Measurements from ENCODE around the gene EDNRB. TPM values are rescaled to one million over a fixed set of nuclear protein-coding genes. Genes with fewer than 3 reads are reported as not detected.

The EDNRB gene
- total RNA-seq, 1 experiment from 2014 or later = 0.22 TPM

- BruUV-seq (replicated peaks) = no TSS peak
- Histone ChIP-seq H3K79me2 (ENCODE audit: insufficient read depth, low read length) (no peaks in the 10 kb centered on the region), H3K27me3 (ENCODE audit: insufficient read depth, low read length) (no peaks in the 10 kb centered on the region), H3K4me2 (ENCODE audit: low read length) (no peak overlapping the region), H3K9me2 (ENCODE audit: insufficient read depth) (no peaks in the 10 kb centered on the region), H3K27ac (ENCODE audit: low read depth, low read length) (no peak overlapping the region), H3K4me1 (ENCODE audit: control insufficient read depth in 1 of 2, insufficient read depth in 2 of 2, low read length in 2 of 2) (no peaks in the 10 kb centered on the region), H2AFZ (ENCODE audit: low read depth, low read length, poor library complexity, severe bottlenecking) (no peak overlapping the region), H3K9me3 (ENCODE audit: control insufficient read depth in 1 of 2, insufficient read depth in 1 of 2, low read depth in 1 of 2, low read length in 2 of 2) (no peaks in the 10 kb centered on the region; a peak in 1 of 4 replicates), H3K4me3 (replicated peaks in 1 of 2; ENCODE audit: low read depth in 1 of 2, low read length in 2 of 2) (no peak overlapping the region), H3K9ac (ENCODE audit: low read length) (no peak overlapping the region), H4K20me1 (ENCODE audit: insufficient read depth) (no peaks in the 10 kb centered on the region), H3K36me3 (ENCODE audit: control insufficient read depth in 1 of 2, insufficient read depth in 2 of 2, low read length in 2 of 2) (no peaks in the 10 kb centered on the region)
- RAD21 ChIA-PET (ENCODE audit: low non-redundant PET in 1 of 2, low total read pairs in 2 of 2, uncharacterized antibody in 2 of 2, unreplicated experiment in 2 of 2) = no interaction called here
- no peak for ATAC-seq
- POLR2A ChIA-PET = no interaction called here
- CTCF ChIA-PET = no interaction called here
- no peak for DNase-seq (ENCODE audit: low read depth, low spot score)
- intact Hi-C loops (cut with micrococcal nuclease) = no loop called here
- no peak for TF ChIP-seq ZFX (IDR thresholded peaks at IDR 0.05)
- no peak for TF ChIP-seq ZNF274 (IDR thresholded peaks at IDR 0.05; ENCODE audit: low read depth, low read length)
- no peak for TF ChIP-seq EGR1 (IDR thresholded peaks at IDR 0.05; ENCODE audit: low read depth)
- TF ChIP-seq CTCF (IDR thresholded peaks at IDR 0.05 in 2 of 3, conservative IDR thresholded peaks at IDR 0.05 in 1 of 3; ENCODE audit: borderline replicate concordance in 1 of 3, insufficient read depth in 1 of 3, low read depth in 2 of 3, low read length in 2 of 3) = no peak
Observed at GRCh38 chr13:77868717-77869116, 49.9 kb downstream of the EDNRB start.

GRCh38 chr13:77866971-77867370, 51.7 kb downstream of the EDNRB start:
- ChIA-PET CTCF (no interaction called here), POLR2A (no interaction called here), RAD21 (ENCODE audit: low non-redundant PET in 1 of 2, low total read pairs in 2 of 2, uncharacterized antibody in 2 of 2, unreplicated experiment in 2 of 2) (no interaction called here)
- H3K36me3 ChIP-seq (ENCODE audit: control insufficient read depth in 1 of 2, insufficient read depth in 2 of 2, low read length in 2 of 2) = no peaks in the 10 kb centered on the region
- ATAC-seq (no peak), DNase-seq (ENCODE audit: low read depth, low spot score) (no peak)
- H3K9me3 ChIP-seq (ENCODE audit: control insufficient read depth in 1 of 2, insufficient read depth in 1 of 2, low read depth in 1 of 2, low read length in 2 of 2) = no peaks in the 10 kb centered on the region; a peak in 1 of 4 replicates
- no peaks in the 10 kb centered on the region for H4K20me1 ChIP-seq (ENCODE audit: insufficient read depth)
- no peaks in the 10 kb centered on the region for H3K9me2 ChIP-seq (ENCODE audit: insufficient read depth)
- no peaks in the 10 kb centered on the region for H3K4me1 ChIP-seq (ENCODE audit: control insufficient read depth in 1 of 2, insufficient read depth in 2 of 2, low read length in 2 of 2)
- no peaks in the 10 kb centered on the region for H3K27me3 ChIP-seq (ENCODE audit: insufficient read depth, low read length)
- no peak overlapping the region for H3K27ac ChIP-seq (ENCODE audit: low read depth, low read length)
- H3K79me2 ChIP-seq (ENCODE audit: insufficient read depth, low read length) = no peaks in the 10 kb centered on the region
- no peak overlapping the region for H3K9ac ChIP-seq (ENCODE audit: low read length)
- no peak overlapping the region for H3K4me3 ChIP-seq (replicated peaks in 1 of 2; ENCODE audit: low read depth in 1 of 2, low read length in 2 of 2)
- intact Hi-C loops (cut with micrococcal nuclease) = no loop called here
- H2AFZ ChIP-seq (ENCODE audit: low read depth, low read length, poor library complexity, severe bottlenecking) = no peak overlapping the region
- H3K4me2 ChIP-seq (ENCODE audit: low read length) = no peak overlapping the region
- BruUV-seq (replicated peaks) = no TSS peak
- no peak for TF ChIP-seq ATF3 (IDR thresholded peaks at IDR 0.05)
- no peak for TF ChIP-seq SRF (IDR thresholded peaks at IDR 0.05; ENCODE audit: low read depth)
- no peak for TF ChIP-seq ZFX (IDR thresholded peaks at IDR 0.05)
- no peak for TF ChIP-seq REST (IDR thresholded peaks at IDR 0.05; ENCODE audit: low read depth)
- TF ChIP-seq ZNF274 (IDR thresholded peaks at IDR 0.05; ENCODE audit: low read depth, low read length) = no peak
- no peak for TF ChIP-seq EZH2phosphoT487 (IDR thresholded peaks at IDR 0.05; ENCODE audit: borderline replicate concordance)

All from HCT116 (cell line).